ENCODE results near the gene OR51V1.

GRCh38 chr11:5226732-5227310 lies 26.3 kb upstream of the OR51V1 start, which contains the start of gene HBB:
- no peak for TF ChIP-seq POLR2A (IDR thresholded peaks at IDR 0.05; ENCODE audit: extremely low read depth, insufficient read length)
- no peak for TF ChIP-seq CTCF (IDR thresholded peaks at IDR 0.05; ENCODE audit: low read depth, low read length)
- TF ChIP-seq MYC (IDR thresholded peaks at IDR 0.05; ENCODE audit: low read depth, low read length) = no peak

Data from NB4 (cell line).